Globus pallidus (tissue), 1 donor: ENCODE results near the gene CLCN7.

Experiments used
- DNase-seq: peaks from one replicate; pipeline ENCODE4 v3.0.0-alpha.2; 2015; ENCODE audit warnings: low spot score

Gene CLCN7

GRCh38 chr16:1464196-1464893, 10.5 kb downstream of the CLCN7 start:
- DNase-seq: no peak

- DNase-seq: no peak
Observed at GRCh38 chr16:1461146-1461545, 13.7 kb downstream of the CLCN7 start.

DNA sequence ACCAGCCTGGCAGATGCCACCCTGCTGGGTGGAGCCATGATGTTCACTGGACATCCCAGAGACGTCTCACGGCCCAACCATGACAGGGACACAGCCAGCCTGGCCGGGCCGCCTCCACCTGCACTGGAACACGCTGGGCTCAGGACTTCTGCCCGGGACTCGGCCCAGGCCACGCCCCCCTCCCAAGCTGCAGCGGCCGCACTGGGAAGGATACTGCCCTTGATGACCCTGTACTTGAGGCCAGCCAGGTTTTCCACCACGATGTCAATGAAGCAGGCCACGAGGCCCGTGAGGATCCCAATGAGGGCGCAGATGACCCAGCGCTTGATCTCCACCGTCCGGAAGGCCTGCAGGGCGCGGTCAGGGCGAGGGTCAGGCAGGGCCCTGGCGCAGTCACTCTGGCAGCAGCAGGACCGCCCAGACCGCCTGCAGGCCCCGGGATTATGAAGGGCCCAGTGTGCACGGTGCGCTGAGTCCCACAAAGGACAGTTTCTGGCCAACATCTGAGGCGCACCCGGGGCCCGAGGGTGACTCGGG, 14.2 kb downstream of the CLCN7 start:
- no peak for DNase-seq

DNA sequence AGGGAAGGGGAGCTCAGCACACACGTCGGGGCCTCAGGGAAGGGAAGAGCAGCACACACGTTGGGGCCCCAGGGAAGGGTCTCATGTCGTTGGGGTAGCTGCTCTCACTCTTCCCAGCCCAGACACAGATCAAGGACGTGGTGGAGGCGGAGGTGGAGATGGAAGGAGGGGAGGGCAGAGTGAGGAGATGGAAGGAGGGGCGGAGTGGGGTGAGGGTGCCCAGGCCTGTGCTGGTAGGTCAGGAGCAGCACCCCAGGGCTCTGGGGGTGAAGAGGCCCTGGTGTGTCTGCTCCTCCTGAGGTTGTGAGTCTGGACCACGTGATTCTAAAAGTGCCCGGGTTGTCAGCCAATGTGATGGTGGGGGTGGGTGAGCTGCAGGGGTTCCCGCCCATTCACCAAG, 14.9 kb downstream of the CLCN7 start:
- DNase-seq: no peak

- no peak for DNase-seq
Observed at GRCh38 chr16:1458977-1459341, 15.9 kb downstream of the CLCN7 start.

DNA sequence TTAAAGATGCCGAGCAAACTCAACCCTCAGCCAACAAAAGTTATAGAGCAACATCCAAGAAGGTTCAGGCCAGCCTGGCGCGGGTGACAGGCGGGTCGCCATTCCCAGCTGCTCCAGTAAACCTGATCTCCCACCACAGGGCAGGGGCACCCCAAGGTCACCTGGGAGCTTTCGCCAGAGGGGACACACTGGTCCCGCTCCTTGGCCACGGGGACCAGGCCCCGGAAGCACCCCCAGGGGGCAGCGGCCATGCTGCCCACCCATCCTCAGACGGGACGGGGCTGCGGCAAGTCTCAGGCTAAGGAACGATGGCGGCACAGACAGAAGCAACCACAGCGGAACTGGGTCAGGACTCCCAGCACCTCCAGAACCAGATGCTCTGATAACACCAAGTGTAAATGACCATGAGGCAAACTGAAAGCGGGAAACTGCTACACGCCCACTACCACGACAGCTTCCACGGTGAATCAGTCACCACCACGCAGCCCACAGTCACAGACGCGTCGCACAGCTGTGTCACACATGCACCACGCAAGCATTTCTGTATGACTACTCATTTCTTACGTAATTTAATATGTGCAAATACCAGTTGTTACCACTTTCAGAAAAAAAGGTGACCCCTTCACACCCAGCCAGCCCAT, 16.4 kb downstream of the CLCN7 start:
- DNase-seq: no peak

DNA sequence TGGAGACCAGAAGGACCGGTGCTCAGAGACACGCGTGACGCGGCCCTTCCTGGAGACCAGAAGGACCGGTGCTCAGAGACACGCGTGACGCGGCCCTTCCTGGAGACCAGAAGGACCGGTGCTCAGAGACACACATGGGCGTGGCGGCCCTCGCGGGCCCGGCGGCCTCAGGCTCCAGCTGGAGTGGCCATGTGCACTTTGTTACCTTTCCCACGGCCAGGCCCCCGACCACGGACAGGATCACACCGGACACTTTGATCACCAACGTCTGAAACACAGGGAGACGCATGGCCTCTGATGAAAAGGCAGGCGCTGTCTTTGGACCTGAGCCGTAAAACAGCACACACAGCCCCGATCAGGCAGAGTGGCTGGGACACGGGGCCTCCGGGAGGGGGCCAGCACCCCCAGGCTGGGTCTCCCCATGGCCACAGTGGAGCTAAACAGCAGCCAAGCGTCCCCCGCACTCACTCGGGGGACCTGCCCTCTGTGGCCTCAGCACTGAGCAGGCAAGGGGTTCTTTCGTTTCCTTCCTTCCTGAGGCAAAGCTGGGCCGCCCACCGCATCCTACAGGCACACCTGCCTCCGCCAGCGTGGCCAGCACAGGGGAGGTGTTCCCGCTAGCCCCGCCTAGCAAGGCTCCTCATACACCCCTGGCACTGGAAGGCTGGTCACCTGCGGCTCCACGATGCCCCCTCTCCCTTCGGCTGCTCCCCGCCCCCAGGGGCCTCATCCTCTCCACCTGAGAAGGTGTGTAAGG, 17.2 kb downstream of the CLCN7 start:
- no peak for DNase-seq

DNA sequence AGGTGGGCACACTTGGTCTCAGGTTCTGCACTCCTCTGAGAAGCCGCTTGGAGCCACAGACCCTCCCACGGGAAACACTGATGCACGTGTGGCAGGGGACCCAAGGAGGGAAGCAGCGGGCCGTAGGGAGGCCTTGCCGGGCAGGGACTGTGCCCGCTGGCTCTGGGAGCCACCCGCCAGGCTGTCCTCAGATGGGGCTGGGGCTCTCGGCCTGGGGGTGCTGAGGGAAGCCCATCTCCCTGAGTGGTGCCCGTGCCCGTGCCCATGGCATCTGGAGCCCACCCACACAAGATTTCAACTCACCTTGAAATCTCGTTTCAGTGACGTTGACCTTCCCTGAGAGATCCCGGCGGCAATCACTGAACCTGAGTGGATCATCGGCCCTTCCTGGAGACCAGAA, 17.9 kb downstream of the CLCN7 start:
- no peak for DNase-seq

DNA sequence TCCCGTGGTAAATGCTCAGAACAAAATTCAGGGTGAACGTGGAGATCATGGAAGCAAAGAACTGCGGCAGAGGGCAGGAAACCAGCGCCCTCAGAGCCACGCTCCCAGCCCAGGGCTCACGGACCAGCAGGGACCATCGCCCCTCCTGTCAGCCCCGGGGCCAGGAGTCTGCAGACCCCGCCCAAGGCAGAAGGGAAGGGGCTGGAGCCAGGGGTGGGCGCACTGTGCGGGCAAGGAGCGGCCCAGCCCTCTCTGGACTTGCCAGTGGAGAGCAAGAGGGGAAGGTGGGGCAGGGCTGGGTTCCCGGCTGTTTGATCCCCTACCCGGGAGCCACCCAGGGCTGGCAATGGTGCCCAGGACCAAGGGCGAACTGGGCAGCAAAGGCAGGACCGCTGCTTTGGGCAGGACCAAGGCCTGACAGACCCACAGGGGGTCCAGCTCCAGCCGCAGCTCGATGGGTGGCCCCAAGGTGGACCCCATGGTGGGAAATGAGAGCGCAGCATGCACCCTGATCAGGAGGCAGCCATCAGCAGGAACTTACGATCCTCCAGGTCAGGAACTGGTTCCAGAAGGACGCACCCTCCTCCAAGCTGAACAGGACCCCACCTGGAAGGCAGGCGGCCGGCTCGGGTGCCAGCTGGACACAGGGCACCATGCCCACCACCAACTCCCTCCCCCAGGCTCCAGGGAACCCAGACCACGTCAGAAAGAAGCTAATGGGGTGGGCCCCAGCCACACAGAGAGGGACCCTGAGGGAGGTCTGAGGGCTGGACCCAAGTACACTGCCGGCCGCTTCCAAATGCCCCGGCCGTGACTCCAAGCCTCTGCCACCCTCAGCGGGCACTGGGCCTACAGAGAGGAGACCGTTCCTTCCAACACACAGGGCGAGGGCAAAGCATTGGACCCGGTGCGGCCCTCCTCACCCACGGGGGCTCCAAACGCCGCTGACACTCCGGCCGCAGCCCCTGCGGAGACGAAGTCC, 19.3 kb downstream of the CLCN7 start:
- DNase-seq: no peak

GRCh38 chr16:1454561-1454960, 20.3 kb downstream of the CLCN7 start:
- no peak for DNase-seq

GRCh38 chr16:1453316-1453715, 21.5 kb downstream of the CLCN7 start:
- DNase-seq: no peak

DNA sequence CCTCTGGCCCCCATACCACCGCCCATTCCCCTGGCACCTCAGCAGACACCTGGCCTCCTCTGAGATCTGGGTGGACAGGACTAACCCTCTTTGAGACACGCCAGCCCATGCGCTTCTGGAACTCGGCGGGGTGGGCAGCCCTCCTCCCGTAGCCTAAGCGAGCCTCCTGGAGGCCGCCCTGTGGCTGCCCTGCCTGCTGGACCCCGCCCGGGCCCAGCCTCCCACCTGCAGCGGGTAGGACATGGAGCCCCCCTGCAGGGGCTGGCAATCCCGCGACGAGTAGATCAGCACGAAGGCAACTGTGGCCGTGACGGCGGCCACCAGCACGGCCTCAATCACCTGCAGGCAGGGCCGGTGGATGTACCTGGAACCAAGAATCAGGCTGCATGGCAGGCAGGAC, 22.3 kb downstream of the CLCN7 start:
- DNase-seq: no peak

- DNase-seq: no peak
Observed at GRCh38 chr16:1451702-1452392, 23.0 kb downstream of the CLCN7 start.

GRCh38 chr16:1450841-1451240, 24.0 kb downstream of the CLCN7 start:
- DNase-seq: no peak

GRCh38 chr16:1450218-1450617, 24.6 kb downstream of the CLCN7 start:
- no peak for DNase-seq

DNA sequence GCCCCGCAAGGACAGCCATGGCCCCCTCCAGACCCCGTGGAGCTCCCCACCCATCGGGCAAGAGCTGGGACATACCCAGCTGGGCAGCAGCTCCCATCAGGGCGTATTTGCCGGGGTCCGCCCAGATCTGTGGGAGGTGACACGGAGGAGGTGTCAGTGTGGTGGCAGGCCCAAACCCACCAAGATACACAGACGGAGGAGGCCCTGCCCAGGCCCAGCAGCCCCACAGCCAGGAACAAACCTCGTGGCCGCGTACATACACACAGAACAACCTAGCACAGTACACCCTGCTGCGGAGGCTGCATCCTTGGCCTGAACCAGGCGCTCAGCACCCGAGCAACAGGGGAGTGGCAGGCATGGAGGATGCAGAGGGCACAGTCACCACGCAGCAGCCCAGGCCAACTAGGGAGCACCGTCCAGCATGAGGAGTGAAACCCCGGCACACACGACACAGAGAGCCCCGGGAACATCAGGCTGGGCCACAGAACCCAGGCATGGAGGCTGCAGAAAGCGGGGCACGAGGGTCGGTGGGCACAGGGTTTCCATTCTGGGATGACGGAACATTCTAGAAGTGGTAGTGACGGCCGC, 25.5 kb downstream of the CLCN7 start:
- DNase-seq: no peak

DNA sequence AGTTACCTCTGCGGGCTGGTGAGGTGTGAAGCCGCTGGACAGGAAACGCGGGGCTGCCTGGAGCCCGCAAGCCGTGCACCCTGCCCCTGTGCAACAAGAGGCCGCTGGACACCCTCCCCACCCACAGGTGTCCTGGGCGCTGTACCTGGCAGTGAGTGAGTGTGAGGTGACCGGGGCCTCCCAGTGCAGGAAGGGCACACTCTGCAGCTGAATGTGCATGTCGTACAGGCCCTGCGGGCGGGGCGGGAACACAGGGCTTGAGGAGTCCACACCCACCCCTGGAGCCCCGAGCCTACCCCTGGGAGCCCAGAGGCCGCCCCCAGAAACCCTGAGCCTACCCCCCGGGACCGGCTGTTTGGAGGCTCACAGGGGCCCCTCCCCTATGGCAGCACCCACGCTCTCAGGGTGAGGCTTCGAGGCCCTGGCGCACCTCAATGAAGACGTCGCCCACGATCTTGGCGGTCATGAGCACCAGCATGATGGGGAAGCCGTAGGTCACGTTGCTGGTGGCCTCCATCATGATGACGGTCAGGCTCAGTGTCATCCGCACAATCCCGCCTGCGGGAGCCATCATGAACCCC, 26.2 kb downstream of the CLCN7 start:
- no peak for DNase-seq

DNA sequence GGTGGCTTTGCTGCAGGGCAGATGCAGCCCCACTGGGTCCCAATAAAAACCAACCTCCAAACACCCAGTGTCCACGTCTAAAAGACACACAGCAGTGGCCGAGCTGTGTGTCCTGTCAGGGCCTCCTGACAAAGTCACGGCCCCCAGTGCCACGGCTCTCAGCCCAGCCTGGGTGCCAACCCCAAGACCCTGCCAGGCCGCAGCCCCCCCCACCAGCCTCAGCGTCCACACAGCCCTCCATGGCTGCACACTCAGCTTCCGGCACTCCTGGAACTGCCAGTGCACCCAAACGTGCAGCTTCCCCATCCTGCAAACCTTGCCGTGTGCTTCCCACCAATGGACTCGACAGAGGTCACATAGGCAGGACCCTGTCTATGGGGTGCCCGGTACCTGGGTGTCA, 26.9 kb downstream of the CLCN7 start:
- no peak for DNase-seq

GRCh38 chr16:1446296-1447080, 28.3 kb downstream of the CLCN7 start:
- no peak for DNase-seq
